Choroid plexus epithelial cell (primary cell): Measurements from ENCODE around the gene APOL3.
A peak's percentile ranks its signal among the peaks of the same experiment; 100 is the strongest.
"Not testable (repeated sequence)": the region's sequence is repeated elsewhere in the genome, so short reads cannot be mapped to it uniquely, and the experiment has no call there.

Experiments used
- DNase-seq: peaks from one replicate; pipeline ENCODE4 v3.0.0-alpha.2; 2010; ENCODE audit warnings: low read depth
- H3K4me3 ChIP-seq: 2 replicates; pipeline ENCODE4 v1.5.1; 2011; ENCODE audit warnings: low read depth, mild to moderate bottlenecking, control low read depth, low read length, moderate library complexity
- CTCF ChIP-seq: conservative IDR thresholded peaks from 2 replicates; pipeline ENCODE4 v1.5.1; 2011; ENCODE audit warnings: low read depth, mild to moderate bottlenecking, control low read depth, inconsistent platforms, low read length, moderate library complexity

The APOL3 gene

GRCh38 chr22:36123673-36124630 lies 36.6 kb downstream of the APOL3 start:
- DNase-seq: peak; percentile 96
- TF ChIP-seq CTCF: peak; percentile 98
- peak overlapping the region; percentile 48 for H3K4me3 ChIP-seq

- DNase-seq, H3K4me3 ChIP-seq: not testable (repeated sequence)
Observed at GRCh38 chr22:36120621-36121351, 39.8 kb downstream of the APOL3 start.

GRCh38 chr22:36117053-36117554 lies 43.5 kb downstream of the APOL3 start:
- H3K4me3 ChIP-seq: no peak overlapping the region
- no peak for TF ChIP-seq CTCF
- no peak for DNase-seq

- DNase-seq: no peak
- TF ChIP-seq CTCF: no peak
- H3K4me3 ChIP-seq: no peak overlapping the region
Observed at GRCh38 chr22:36116127-36116526, 44.4 kb downstream of the APOL3 start.

- no peak for TF ChIP-seq CTCF
- H3K4me3 ChIP-seq: no peak overlapping the region
- no peak for DNase-seq
Observed at GRCh38 chr22:36113121-36113520, 47.4 kb downstream of the APOL3 start.

- TF ChIP-seq CTCF: no peak
- no peak for DNase-seq
- H3K4me3 ChIP-seq: no peak overlapping the region
Observed at GRCh38 chr22:36111316-36111715, 49.2 kb downstream of the APOL3 start.

- TF ChIP-seq CTCF: no peak
- no peak overlapping the region for H3K4me3 ChIP-seq
- DNase-seq: no peak
Observed at GRCh38 chr22:36110306-36110881, 50.2 kb downstream of the APOL3 start.
